ENCODE data around the gene FOXO3.
"Not testable (repeated sequence)": the region's sequence is repeated elsewhere in the genome, so short reads cannot be mapped to it uniquely, and the experiment has no call there.

FOXO3 gene

GRCh38 chr6:108556250-108556649 lies 4.5 kb upstream of the FOXO3 start:
- DNase-seq (ENCODE audit: low spot score) = no peak

- peak; percentile 40 for DNase-seq (ENCODE audit: low spot score)
Observed at GRCh38 chr6:108556866-108557493, 3.7 kb upstream of the FOXO3 start.

GRCh38 chr6:108557494-108558371 lies 3.0 kb upstream of the FOXO3 start:
- peak; percentile 60 for DNase-seq (ENCODE audit: low spot score)

- peak; percentile 89 for DNase-seq (ENCODE audit: low spot score)
Observed at GRCh38 chr6:108558372-108559096, 2.2 kb upstream of the FOXO3 start.

DNA sequence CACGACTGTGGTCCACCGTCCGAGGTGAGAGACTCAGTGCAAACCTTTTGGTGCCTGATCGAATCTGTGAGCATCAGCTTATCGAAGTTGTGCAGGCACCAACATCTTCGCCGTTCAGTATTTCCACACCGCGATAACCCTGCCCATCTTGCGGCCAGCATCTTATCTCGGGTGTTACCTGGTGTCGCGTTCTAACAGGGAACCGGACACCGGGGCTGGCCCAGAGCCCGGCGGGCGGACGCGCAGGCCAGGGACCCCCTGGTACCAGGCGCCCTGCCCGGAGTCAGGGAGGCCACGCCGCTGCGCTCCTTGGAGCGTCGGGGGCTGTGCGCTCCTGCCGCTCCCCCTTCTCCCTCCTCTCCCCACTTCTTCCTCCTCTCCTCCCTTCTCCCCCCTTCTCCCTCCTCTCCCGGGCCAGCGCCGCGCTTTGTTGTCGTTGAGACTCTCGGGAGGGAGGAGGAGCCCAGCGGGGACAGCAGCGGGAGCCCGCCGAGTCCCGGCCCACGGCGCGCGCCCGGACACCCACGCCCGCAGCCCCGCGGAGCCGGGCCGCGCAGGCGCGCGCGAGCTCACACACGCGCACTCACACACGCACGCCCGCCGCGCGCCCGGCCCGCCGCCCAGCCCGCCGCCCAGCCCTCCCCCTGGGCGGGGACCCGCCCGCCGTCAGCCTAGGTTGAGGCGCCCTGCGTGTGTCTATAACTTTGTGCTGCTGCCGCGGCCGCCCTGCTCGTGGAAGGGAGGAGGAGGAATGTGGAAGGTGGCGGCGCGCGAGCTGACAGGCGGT lies 1.4 kb upstream of the FOXO3 start:
- peak; percentile 84 for DNase-seq (ENCODE audit: low spot score)

DNA sequence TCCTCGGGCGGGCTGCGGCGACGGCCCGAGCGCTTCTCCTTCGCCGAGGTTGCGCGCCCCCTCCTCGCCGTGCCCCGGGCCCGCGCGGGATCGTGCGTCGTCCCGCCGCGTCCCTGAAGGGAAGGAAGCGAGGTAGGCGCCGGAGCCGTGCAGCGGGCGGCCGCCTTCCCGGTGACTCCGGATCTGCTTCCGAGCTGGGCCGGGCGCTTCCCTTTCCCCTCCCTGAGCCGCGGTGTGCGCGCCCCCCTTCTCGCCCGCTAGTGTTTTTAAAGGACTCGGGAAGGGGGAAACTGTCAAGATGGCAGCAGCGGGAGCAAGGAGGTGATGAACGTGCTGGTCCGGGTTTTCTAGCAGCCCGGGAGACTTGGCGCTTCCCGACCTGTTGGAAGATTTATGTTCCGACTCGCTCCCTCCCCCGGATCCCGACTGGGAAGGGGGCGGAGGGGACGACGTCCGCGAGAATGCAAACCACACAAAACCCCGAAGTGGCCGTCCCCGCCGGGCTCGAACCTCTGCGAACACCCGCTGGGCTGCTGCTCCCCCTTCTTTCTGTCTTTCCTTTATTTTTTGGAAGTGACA lies 744 bp upstream of the FOXO3 start:
- DNase-seq (ENCODE audit: low spot score) = peak; percentile 62

GRCh38 chr6:108561309-108561647 lies 561 bp downstream of the FOXO3 start:
- not testable (repeated sequence) for DNase-seq (ENCODE audit: low spot score)

DNA sequence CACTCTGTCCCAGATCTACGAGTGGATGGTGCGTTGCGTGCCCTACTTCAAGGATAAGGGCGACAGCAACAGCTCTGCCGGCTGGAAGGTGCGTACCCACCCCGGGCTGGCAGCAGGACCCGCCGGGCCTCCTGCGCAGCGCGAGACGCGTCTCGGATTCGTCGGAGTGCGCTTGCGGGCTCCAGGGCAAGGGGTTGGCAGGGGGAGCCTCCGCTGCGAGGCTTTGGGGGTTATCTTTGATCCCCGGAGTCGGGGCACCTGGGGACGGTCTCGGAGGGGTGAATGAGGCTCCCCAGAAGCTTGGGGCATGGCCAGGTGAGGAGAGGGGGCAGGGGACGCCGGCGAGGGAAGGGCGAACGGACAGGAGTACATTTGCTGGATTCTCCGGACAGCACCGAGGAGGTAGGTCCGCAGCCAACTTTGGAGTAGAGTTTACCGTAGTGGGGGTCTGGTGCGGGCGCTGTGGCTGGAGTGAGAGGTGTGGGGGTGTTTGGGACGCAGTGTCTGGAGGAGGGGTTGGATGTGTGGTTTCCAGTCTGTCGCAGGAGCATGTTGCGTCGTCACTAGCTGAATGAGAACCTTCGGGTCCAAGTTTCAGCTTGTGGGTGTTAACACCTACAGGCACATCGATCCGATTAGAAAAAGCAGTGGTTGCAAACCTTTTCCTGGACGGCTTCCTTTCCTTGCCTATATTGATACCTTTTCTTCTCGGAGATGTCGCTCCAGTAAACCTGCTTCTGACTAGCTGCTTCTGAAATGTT lies 1.2 kb downstream of the FOXO3 start:
- peak; percentile 24 for DNase-seq (ENCODE audit: low spot score)

GRCh38 chr6:108562503-108562993 lies 1.8 kb downstream of the FOXO3 start:
- peak; percentile 71 for DNase-seq (ENCODE audit: low spot score)

DNA sequence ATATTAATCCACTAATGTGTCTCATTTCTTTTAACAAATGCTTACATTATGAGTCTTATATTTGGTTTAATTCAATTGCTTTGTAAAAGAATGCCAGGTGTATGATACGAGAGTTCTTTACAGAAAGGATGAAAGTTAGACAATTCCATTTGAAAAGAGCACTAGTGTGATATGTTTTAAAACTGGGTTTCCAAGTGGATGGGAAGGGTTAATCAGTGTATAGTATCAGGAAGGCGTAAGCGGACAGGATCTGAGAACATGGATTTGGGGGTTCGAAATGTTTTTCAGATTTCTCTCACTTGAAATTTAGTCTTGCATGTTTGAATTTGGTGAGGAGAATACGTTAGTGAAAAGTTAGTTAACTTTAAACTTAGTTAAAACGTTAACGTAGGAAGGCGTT lies 2.6 kb downstream of the FOXO3 start:
- DNase-seq (ENCODE audit: low spot score) = no peak

- peak; percentile 75 for DNase-seq (ENCODE audit: low spot score)
Observed at GRCh38 chr6:108564178-108564577, 3.5 kb downstream of the FOXO3 start.

- no peak for DNase-seq (ENCODE audit: low spot score)
Observed at GRCh38 chr6:108565091-108565766, 4.5 kb downstream of the FOXO3 start.

DNA sequence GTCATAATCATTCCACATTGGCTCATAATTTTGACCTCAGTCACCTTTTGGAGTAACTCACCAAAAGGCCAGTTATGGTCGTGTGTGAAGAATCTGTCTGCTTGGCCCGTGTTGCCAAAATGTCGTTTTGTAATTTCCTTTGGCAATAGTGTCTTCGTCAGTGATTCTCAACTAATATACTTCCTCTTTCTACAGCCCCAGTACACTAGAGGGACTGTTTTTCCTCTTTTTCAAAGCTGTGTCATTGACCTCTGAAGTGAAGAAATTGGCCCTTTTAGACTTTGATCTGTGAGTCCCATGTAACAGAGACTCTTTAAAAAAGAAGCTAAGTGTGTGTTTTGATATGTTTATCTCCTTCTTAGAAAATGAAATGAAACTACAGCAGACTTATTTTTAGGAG lies 5.2 kb downstream of the FOXO3 start:
- no peak for DNase-seq (ENCODE audit: low spot score)

- no peak for DNase-seq (ENCODE audit: low spot score)
Observed at GRCh38 chr6:108566406-108566805, 5.7 kb downstream of the FOXO3 start.

GRCh38 chr6:108568101-108568500 lies 7.4 kb downstream of the FOXO3 start:
- DNase-seq (ENCODE audit: low spot score) = no peak

- DNase-seq (ENCODE audit: low spot score) = no peak
Observed at GRCh38 chr6:108568551-108569305, 8.0 kb downstream of the FOXO3 start.

DNA sequence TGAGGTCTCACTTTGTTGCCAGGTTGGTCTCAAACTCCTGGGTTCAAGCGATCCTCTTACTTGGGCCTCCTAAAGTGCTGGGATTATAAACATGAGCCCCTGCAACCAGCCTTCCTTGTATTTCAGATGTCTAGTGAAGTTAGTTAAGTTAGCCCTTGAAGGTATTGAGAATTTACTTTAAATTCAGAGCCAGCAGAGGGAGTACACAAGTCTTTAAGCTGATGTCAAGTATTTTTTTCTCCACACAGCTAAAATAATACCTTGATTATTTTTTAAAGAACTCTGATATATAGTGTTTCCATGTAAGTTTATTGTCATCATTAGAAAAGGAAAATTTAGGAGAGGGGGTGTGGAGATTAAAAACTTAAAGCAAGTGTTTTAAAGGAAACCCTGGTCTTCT lies 9.8 kb downstream of the FOXO3 start:
- no peak for DNase-seq (ENCODE audit: low spot score)

DNA sequence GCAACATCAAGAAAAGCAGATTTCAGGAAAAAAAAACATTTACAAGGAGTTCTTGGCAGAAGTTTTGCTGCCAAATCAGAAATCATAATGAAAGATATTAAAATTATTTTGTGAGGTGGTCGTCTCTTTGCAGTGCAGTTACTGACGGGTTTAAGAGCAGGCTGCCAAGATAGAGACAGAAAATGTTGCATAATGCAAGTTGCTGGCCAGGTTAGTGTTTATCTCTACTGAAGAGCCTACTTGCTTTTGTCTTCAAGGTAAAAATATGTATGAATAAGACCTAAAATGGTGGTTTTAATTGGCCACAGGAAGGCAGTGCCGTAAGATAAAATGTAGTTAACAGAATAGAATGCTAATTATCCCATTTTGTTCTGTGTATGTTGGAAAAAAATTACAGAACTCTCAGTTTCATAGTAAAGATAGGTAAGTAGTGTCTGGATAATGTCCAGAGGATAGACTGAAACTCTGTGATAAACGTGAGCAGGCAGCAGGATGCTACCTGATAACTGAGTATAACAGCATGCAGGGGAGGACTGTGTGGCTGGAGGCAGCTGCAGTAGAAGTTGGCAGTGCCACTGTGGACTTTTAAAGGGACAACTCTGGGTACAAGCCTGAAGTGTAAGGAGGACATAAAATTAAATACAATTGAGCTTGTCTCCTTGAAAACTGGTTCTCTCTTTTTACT lies 13.9 kb downstream of the FOXO3 start:
- no peak for DNase-seq (ENCODE audit: low spot score)

Data from hepatic stellate cell (primary cell).